Brain pericyte (primary cell): ENCODE results near the gene PIF1.

Experiments
- DNase-seq: peaks from one replicate; pipeline ENCODE4 v3.0.0-alpha.2; 2012; ENCODE audit warnings: low read depth, low spot score

PIF1 gene, protein sequence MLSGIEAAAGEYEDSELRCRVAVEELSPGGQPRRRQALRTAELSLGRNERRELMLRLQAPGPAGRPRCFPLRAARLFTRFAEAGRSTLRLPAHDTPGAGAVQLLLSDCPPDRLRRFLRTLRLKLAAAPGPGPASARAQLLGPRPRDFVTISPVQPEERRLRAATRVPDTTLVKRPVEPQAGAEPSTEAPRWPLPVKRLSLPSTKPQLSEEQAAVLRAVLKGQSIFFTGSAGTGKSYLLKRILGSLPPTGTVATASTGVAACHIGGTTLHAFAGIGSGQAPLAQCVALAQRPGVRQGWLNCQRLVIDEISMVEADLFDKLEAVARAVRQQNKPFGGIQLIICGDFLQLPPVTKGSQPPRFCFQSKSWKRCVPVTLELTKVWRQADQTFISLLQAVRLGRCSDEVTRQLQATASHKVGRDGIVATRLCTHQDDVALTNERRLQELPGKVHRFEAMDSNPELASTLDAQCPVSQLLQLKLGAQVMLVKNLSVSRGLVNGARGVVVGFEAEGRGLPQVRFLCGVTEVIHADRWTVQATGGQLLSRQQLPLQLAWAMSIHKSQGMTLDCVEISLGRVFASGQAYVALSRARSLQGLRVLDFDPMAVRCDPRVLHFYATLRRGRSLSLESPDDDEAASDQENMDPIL

DNA sequence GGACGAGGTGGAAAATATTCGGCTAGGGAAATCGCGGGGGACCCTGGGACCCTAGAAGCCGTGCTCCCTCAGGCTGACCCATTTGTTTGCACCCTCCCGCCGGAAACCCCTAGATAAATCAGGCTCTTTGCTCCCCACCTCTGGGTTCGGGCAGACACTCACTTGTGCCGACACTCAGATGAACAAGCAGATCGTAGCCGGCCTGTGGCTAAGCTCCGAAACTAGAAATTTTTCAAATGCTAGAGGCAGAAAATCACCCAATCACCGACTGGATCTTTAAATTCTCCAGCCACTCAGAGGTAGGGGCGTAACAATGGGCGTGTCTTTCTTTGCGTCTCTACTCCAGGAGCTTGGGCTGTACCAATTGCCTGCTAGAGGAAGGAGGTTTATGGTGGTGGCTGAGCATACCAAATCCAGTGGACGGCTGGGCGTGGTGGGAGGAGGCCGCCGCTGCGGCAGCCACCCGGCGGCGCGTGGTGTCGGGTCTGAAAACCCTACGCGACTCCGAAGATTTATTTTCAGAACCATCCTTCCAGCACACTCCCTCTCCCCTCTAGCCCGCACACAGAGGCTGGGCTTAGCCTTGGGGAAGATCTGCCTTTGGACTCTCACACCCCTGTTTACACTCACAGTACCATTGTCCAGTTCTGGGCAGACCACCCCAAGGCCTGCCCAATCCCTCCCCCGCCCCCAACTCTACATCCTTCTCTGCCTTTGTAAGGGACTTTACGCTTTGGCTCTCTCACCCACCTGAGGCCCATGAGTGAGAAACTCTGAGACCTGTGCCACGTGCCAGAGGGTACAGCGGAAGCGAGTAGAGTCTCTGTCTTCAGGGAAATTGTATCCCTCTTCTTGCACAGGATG, at the start of gene PIF1:
Gene PIF1 (minus strand): TSS at position 217 of the 864 bp plus-strand sequence. CDS start 1,312 bp downstream, outside the sequence.
- peak; percentile 91 for DNase-seq

- DNase-seq: no peak
Measured at GRCh38 chr15:64870353-64870752, 44.9 kb upstream of the PIF1 start.

- DNase-seq: no peak
Measured at GRCh38 chr15:64869501-64869900, 44.1 kb upstream of the PIF1 start.

- peak; percentile 82 for DNase-seq
Measured at GRCh38 chr15:64865998-64866520, 40.6 kb upstream of the PIF1 start.

- DNase-seq: peak; percentile 52
Measured at GRCh38 chr15:64865126-64865997, 39.9 kb upstream of the PIF1 start.

DNA sequence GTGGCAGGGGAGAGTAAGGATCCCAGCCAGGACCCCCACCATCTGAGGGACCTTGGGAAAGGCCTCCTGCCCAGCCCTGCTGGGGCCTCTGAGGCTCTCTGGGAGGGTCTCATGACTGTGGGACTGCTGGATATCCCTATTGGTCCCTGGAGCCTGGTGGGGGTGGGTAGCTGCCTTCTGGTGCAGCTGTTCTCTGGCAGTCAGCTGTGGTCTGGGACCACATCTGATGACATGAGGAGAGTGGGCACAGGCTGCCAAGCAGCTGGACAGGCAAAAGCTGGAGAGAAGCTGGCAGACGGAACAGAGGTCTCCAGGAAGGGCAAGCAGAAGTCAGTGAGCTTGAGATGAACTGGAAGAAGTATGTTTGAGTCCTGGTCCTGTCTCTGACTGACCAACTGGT, 38.6 kb upstream of the PIF1 start:
- no peak for DNase-seq

DNA sequence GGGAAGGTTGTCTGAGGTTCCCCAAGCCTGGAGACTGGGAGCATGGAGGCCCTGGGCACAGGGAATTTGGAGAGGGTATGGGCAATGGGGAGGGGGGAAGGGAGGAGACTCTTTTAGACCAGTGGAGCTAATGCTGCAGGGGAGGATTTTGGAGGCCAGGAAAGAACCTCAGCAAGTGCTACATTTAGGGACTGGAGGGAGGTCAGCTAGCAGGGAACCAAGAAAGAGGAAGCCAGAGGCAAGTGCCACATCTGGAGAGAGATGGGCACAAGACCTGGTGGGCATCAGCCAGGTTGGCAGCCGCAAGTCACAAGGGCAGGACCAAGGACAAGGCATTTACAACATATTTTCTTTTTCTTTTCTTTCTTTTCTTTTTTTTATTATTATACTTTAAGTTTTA, 37.0 kb upstream of the PIF1 start:
- DNase-seq: no peak

- DNase-seq: no peak
Measured at GRCh38 chr15:64861960-64862359, 36.5 kb upstream of the PIF1 start.

DNA sequence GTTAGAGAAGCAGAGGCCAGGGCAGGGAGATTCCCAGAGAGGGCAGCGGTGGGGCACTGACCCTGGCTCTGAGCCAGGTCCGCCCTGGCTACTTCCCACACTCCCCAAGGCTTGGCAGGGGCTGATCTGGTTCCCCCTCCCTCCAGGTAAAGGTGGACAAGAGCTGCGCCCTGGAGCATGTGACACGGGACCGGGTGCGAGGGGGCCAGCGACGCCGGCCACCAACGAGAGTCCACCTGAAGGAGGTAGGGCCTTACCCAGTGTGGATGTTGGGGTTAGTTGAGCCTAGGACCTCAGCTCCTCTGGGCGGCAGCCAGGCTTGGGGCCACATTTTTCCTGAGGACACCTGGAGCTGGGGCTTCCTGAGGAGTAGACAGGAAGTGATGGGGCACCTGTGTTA, 35.9 kb upstream of the PIF1 start:
- DNase-seq: no peak

- DNase-seq: no peak
Measured at GRCh38 chr15:64859226-64859625, 33.8 kb upstream of the PIF1 start.

GRCh38 chr15:64858021-64858575, 32.7 kb upstream of the PIF1 start:
- DNase-seq: no peak

DNA sequence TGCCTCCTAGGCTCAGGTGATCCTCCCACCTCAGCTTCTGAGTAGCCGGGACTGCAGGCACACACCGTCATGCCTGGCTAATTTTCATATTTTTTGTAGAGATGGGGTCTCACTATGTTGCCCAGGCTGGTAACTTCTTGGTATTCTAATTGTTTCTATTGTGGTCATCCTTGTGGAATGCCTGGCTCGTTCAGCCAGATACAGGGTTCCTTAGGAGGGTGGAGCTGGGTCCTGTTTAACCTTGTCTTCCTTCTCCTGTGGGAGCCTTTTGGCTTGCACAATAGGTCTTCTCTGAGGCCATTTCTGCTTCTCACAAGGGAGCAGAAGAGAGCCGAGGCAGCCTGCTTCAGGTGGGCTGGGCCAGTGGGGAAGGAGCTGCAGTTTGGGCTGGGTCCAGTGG, 32.0 kb upstream of the PIF1 start:
- DNase-seq: no peak

DNA sequence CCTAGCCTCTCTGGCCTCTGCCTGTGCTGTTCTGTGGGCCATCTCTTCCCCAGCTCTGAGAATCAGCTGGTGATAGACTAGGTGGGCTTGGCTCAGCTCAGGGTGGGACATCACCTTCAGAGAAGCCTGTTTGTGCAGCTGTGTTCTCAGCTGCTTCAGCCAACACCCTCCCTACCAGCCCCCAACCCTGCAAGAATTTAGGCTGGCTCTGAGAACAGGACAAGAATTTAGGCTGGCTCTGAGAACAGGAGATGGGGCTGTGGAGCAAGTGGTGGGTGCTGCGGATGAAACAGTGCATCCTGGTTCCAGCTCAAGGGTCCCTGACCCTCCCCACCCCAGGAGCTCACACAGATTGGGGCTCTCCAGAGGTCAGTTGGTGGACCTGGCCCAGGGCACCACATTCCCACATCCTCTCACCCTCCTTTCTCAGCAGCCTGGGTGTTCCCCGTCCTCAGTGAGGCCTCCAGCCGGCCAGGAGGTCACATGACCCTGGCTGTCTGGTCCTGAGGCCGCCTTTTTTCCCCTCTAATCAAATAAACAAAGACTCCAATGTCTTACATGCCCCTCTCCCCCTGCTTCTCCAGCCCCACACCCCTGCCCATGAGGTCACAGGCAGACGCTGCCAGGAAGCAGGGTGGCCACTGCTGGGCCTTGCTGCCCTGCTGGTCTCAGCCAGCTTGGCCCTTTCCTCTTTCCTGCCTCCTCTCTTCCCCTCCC, 31.1 kb upstream of the PIF1 start:
- no peak for DNase-seq

DNA sequence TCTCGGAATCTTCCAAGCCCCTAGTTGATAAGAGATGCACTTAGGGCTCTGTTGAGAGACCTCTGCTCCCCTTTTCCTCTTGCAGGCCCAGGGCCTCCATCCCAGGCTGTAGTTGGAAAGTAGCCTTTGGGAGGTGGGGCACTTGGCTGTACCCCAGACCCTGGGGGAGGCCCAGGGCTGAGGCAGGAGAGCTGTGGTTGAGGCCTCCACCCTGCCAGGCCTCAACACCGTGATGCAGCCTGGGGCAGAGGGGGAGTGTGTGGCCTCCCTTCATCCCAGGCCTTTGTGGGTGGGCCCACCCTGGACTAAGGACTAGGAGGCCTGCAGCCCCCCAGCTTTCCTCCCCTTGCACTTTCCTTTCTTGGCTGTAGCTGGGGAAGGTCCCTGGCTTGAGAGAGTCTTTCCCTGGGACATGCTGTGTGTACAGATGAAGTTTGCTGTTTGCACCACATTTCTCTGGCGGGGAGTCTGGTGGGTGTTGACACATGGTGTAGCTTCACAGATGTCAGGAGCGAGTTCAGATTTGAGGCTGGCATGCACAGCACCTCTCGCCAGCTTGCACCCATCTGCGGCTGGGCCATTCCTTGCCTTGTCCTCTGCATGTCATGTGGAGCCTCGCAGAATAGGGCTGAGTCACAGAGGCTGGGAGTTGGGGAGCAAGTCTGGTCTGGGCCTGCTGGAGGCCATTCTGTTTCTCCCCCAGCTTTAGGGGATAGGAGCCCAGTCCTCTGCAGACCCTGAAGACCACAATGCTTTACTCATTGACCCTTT, 29.9 kb upstream of the PIF1 start:
- DNase-seq: no peak

GRCh38 chr15:64854526-64854925, 29.1 kb upstream of the PIF1 start:
- DNase-seq: no peak

DNA sequence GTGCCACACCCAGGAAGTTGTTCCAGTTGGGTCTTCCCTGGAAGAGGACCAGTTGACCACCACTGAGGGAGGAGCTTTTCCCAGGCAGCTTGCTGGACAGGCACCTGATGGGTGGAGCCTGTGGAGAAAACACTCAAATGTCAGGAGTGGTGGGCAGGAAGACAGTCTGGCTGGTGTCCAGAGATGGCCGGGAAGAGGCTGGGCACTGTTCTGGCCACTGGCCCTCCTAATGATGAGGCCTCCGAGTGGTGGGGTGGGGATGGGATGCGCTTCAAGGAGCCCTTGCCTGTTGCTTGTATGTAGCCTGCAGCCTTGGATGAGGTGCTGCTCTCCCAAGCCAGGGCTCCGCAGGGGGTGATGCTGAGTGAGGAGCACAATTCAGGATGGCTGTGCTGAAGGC, 28.6 kb upstream of the PIF1 start:
- DNase-seq: no peak

DNA sequence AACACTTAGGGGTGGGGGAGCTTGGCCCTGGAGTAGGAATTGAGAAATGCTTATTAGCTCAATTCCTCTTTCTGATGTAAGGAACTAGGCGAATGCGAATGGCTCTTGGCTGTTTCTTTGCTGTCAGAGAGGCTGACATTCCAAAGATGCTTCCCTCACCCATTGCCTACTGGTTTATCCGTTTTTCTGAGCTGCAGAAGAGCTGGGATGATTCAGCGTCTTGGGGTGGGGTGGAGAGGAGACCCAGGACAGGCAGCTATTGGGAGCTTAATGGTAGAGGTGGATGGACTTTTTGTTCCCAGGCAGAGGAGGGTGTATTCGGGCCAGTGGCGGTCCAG, 26.0 kb upstream of the PIF1 start:
- no peak for DNase-seq

DNA sequence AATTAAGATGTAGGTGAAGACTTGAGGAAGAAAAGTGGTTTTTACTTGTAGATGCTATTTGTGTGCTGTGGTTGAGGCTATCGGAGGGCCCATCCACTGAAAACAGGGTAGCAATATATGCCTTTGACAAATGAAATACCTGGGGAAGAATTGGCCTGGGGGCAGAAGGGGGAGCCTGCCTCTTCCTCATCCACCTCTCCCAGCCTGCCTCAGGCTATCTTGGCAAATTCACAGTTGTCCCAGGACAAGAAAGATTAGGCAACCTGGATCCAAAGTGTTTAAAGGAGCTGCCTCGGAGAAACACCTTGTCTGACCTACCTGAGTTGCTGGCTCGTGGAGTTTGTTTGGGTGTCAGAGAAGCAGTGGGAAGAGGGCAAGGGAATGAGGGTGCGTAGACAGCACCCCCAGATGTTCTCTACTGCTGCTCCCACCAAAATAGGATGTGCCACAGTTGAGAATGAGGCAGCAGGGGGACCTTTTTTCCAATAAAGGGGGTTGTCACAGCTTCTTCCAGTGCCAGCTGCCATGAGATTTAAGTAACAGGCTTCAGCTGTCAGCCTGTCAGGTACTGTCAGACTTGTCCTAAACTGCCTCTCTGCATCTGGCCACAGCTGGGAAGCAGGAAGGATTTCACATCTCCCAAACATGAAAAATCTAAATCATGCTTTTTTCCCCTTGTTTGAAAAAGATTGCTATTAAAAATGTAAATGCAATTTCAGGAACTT, 25.5 kb upstream of the PIF1 start:
- DNase-seq: no peak
